ENCODE results near the gene GADL1.

The GADL1 gene

GRCh38 chr3:30752491-30752890, 142.0 kb downstream of the GADL1 start:
- no peak for DNase-seq
- TF ChIP-seq POLR2A (IDR thresholded peaks at IDR 0.05; ENCODE audit: low read length) (no peak), GATA1 (IDR thresholded peaks at IDR 0.05; ENCODE audit: low read depth, low read length) (no peak)

- peak; percentile 9 to 28 for DNase-seq
- TF ChIP-seq GATA1 (IDR thresholded peaks at IDR 0.05; ENCODE audit: low read depth, low read length) (no peak), POLR2A (IDR thresholded peaks at IDR 0.05; ENCODE audit: low read length) (no peak)
Measured at GRCh38 chr3:30751610-30752299, 142.7 kb downstream of the GADL1 start.

GRCh38 chr3:30750967-30751366, 143.5 kb downstream of the GADL1 start:
- no peak for TF ChIP-seq GATA1 (IDR thresholded peaks at IDR 0.05; ENCODE audit: low read depth, low read length)
- no peak for TF ChIP-seq POLR2A (IDR thresholded peaks at IDR 0.05; ENCODE audit: low read length)
- peak in 1 of 2 experiments; percentile 2 for DNase-seq

- no peak for DNase-seq
- TF ChIP-seq POLR2A (IDR thresholded peaks at IDR 0.05; ENCODE audit: low read length), result no peak
- TF ChIP-seq GATA1 (IDR thresholded peaks at IDR 0.05; ENCODE audit: low read depth, low read length), result no peak
Measured at GRCh38 chr3:30749230-30749629, 145.2 kb downstream of the GADL1 start.

- DNase-seq, result no peak
- no peak for TF ChIP-seq POLR2A (IDR thresholded peaks at IDR 0.05; ENCODE audit: low read length)
- no peak for TF ChIP-seq GATA1 (IDR thresholded peaks at IDR 0.05; ENCODE audit: low read depth, low read length)
Measured at GRCh38 chr3:30747771-30748281, 146.6 kb downstream of the GADL1 start.

GRCh38 chr3:30743641-30744317, 150.7 kb downstream of the GADL1 start:
- DNase-seq, result no peak

GRCh38 chr3:30742796-30743619, 151.5 kb downstream of the GADL1 start:
- no peak for DNase-seq
- TF ChIP-seq POLR2A (IDR thresholded peaks at IDR 0.05; ENCODE audit: low read length) (no peak), GATA1 (IDR thresholded peaks at IDR 0.05; ENCODE audit: low read depth, low read length) (no peak)

More at GRCh38 chr3:30743641-30744317, 150.7 kb downstream of the GADL1 start:
- TF ChIP-seq GATA1 (IDR thresholded peaks at IDR 0.05; ENCODE audit: low read depth, low read length) (no peak), POLR2A (IDR thresholded peaks at IDR 0.05; ENCODE audit: low read length) (no peak)

GRCh38 chr3:30741889-30742288, 152.6 kb downstream of the GADL1 start:
- no peak for DNase-seq

GRCh38 chr3:30738605-30739004, 155.9 kb downstream of the GADL1 start:
- DNase-seq, result no peak
- TF ChIP-seq POLR2A (IDR thresholded peaks at IDR 0.05; ENCODE audit: low read length) (no peak), GATA1 (IDR thresholded peaks at IDR 0.05; ENCODE audit: low read depth, low read length) (no peak)

More at GRCh38 chr3:30741889-30742288, 152.6 kb downstream of the GADL1 start:
- TF ChIP-seq POLR2A (IDR thresholded peaks at IDR 0.05; ENCODE audit: low read length) (no peak), GATA1 (IDR thresholded peaks at IDR 0.05; ENCODE audit: low read depth, low read length) (no peak)

GRCh38 chr3:30737743-30738499, 156.5 kb downstream of the GADL1 start:
- TF ChIP-seq GATA1 (IDR thresholded peaks at IDR 0.05; ENCODE audit: low read depth, low read length), result no peak
- no peak for TF ChIP-seq POLR2A (IDR thresholded peaks at IDR 0.05; ENCODE audit: low read length)
- no peak for DNase-seq

- no peak for DNase-seq
- TF ChIP-seq GATA1 (IDR thresholded peaks at IDR 0.05; ENCODE audit: low read depth, low read length) (no peak), POLR2A (IDR thresholded peaks at IDR 0.05; ENCODE audit: low read length) (no peak)
Measured at GRCh38 chr3:30733696-30734095, 160.8 kb downstream of the GADL1 start.

- no peak for TF ChIP-seq POLR2A (IDR thresholded peaks at IDR 0.05; ENCODE audit: low read length)
- no peak for TF ChIP-seq GATA1 (IDR thresholded peaks at IDR 0.05; ENCODE audit: low read depth, low read length)
- no peak for DNase-seq
Measured at GRCh38 chr3:30733209-30733608, 161.3 kb downstream of the GADL1 start.

GRCh38 chr3:30730967-30731366, 163.5 kb downstream of the GADL1 start:
- no peak for DNase-seq
- TF ChIP-seq GATA1 (IDR thresholded peaks at IDR 0.05; ENCODE audit: low read depth, low read length), result no peak
- TF ChIP-seq POLR2A (IDR thresholded peaks at IDR 0.05; ENCODE audit: low read length), result no peak
